HG03064 (cell line): ENCODE data around the gene ZNF813.
"Not testable (repeated sequence)": the region's sequence is repeated elsewhere in the genome, so short reads cannot be mapped to it uniquely, and the experiment has no call there.

Source experiments
- ATAC-seq: cut with Tn5 transposase; IDR thresholded peaks from one replicate; pipeline ENCODE4 v1.9.1; 2021; ENCODE audit warnings: low read depth; ENCODE audit not compliant: unreplicated experiment

ZNF813 gene

GRCh38 chr19:53467485-53468262, at the start of gene ZNF813:
Gene ZNF813, plus strand, starts transcription at chr19:53467733. Its CDS starts 16,090 bp downstream, at chr19:53483823.
- no peak for ATAC-seq

- not testable (repeated sequence) for ATAC-seq
Measured at GRCh38 chr19:53420520-53421315, 46.8 kb upstream of the ZNF813 start.

DNA sequence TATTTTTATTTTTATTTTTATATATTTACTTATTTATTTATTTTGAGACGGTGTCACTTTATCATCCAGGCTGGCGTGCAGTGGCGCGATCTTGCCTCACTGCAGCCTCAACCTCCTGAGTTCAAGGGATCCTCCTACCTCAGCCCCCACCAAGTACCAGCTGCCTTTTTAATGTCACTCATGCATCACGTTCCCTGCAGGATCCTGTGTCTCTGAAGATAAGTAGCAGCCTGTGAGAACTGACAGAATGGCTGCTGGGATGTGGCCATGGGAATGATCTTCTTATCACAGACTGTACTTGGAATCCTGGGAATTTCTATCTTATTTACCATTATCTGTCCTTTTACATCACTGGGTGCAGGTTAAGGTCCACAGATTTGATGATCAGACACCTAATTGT, 45.0 kb upstream of the ZNF813 start:
- no peak for ATAC-seq

- not testable (repeated sequence) for ATAC-seq
Measured at GRCh38 chr19:53423074-53423473, 44.5 kb upstream of the ZNF813 start.

DNA sequence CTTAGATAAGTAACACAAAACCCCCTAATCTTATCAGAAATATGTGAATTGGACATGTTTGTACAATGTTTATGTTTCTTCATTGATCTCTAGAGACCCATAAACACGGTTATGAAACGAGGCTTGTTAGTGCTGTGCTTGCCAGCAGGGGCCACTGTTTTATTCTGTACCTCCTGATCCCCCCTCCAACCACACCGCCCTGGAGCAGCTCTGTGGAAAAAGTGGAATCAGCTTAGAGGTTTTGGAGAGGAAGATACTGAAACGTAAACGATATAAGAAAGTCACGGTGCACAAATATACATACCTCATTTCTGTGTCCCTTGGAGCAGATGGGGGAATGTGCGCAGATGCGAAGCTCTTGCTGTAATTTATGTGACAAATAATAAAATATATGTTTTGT, 43.9 kb upstream of the ZNF813 start:
- not testable (repeated sequence) for ATAC-seq

DNA sequence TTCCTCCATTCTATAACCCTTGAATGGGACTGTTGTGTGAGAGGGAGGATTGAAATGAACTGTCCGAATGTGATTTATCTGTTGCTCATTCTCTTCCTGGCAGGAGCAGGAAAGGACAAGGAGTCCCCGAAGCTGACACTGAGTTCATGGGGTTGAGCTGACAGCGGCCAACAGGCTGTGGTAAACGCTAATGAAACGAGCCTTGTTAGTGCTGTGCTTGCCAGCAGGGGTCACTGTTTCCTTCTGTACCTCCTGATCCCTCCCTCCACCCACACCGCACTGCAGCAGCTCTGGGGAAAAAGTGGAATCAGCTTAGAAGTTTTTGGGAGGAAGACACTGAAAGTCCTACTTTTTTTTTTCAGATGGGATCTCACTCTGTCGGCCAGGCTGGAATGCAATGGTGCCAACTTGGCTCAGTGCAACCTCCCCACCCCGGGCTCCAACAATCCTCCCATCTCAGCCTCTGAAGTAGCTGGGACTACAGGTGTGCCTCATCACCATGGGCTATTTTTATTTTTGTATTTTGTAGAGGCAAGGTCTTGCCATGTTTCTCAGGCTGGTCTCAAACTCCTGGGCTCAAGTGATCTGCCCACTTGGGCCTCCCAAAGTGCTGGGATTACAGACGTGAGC, 42.5 kb upstream of the ZNF813 start:
- ATAC-seq = no peak

DNA sequence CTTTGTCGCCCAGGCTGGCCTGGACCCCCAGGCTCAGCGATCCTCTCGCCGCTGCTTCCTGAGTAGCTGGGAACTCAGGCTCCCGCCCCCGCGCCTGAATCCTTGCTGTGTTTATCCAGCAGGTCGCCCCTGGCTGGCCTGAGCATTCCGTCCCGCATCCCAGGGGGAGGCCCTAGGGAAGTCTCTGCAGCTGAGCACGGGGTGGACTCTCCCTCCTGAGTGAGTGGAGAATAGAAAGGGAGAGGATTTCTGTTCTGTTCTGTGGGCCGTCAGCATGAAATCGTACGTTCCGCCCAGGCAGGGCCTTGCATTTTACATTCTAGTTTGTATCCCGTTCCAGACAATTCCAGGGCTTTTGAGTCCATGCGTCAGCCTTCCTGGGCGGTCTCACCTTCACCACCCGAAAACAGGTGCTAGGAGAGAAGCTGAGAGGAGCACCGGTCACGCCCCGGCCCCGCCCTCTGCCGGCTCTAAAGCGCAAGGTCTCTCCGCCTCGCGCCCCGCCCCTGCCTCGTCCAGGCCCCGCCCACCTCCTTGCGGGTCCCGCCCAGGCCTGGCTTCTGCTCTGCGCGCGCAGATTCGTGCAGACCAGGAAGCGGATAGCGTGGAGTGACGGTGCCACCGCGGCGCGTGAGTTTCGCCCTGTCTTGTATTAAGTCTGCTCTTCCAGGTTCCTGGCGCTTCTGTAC, 36.0 kb upstream of the ZNF813 start, which contains the start of gene ZNF761:
Gene ZNF761 (plus strand): TSS at position 586 of the 689 bp plus-strand sequence. CDS start 15,285 bp downstream, outside the sequence.
- peak; percentile 92 for ATAC-seq

- peak; percentile 23 for ATAC-seq
Measured at GRCh38 chr19:53432088-53432661, 35.4 kb upstream of the ZNF813 start.

DNA sequence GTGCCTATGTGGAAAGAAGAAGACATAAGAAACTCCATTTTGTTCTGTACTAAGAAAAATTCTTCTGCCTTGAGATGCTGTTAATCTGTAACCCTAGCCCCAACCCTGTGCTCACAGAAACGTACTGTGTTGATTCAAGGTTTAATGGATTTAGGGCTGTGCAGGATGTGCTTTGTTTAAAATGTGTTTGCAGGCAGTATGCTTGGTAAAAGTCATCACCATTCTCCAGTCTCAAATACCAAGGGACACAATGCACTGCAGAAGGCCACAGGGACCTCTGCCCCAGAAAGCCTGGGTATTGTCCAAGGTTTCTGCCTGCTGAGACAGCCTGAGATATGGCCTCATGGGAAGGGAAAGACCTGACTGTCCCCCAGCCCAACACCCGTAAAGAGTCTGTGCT, 23.7 kb upstream of the ZNF813 start:
- not testable (repeated sequence) for ATAC-seq

DNA sequence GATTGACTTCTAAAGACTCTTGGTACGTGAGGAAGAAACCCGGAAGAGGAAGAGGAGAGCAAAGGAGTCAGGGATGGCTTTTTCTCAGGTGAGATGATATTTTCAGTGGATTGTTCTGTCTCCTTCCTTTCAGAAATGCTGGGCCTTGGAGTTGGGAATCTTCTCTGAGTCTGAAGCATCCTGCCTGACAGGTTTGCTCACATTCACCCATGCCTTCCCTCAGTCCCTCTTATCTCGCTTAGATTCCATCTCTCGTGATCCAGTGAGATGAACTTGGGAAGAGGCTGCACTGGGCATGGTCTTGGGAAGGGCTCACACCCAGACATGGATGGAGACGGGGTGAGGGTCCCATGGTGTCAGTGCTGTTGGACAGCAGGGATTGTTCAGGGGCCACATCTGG, 20.3 kb upstream of the ZNF813 start:
- ATAC-seq = not testable (repeated sequence)

DNA sequence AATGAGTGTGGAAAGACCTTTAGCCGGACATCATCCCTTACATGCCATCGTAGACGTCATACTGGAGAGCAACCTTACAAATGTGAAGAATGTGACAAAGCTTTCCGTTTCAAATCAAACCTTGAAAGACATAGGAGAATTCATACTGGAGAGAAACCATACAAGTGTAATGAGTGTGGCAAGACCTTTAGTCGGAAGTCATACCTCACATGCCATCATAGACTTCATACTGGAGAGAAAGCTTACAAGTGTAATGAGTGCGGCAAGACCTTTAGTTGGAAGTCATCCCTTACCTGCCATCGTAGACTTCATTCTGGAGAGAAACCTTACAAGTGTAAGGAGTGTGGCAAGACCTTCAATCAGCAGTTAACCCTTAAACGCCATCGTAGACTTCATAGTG, 11.7 kb upstream of the ZNF813 start:
- no peak for ATAC-seq

DNA sequence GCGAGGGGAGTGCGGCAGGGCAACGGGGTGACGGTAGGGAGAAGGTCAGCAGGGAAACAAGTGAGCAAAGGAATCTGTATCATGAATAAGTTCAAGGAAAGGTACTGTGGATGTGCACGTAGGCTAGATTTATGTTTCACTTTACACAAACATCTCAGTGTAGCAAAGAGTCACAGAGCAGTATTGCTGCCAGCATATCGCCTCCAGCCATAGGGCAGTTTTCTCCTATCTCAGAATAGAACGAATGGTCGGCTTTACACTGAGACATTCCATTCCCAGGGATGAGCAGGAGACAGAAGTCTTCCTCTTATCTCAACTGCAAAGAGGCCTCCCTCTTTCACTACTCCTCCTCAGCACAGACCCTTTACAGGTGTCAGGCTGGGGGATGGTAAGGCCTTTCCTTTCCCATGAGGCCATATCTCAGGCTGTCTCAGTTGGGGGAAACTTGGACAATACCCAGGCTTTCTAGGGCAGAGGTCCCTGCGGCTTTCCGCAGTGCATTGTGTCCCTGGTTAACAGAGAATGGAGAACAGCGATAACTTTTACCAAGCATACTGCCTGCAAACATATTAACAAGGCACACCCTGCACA, 7.3 kb upstream of the ZNF813 start:
- not testable (repeated sequence) for ATAC-seq

DNA sequence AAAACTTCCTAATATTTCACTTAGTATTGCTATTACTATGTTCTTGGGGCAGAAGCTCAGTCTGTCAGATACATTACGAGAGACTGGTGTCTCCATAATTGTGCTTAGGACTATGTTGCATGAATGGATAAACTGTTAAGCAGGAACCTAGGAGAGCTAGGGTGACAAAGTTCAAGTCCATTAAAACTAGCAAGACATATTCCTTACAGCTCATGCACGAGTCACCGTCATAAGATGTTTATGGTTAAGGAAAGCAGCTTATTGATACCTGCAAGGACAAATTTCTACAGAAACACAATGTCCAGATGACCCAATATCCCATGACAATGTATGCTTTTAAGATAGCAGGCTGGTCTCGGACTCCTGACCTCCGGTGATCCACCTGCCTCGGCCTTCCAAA, 5.7 kb upstream of the ZNF813 start:
- no peak for ATAC-seq

- ATAC-seq = no peak
Measured at GRCh38 chr19:53462861-53463260, 4.7 kb upstream of the ZNF813 start.

GRCh38 chr19:53463263-53463662, 4.3 kb upstream of the ZNF813 start:
- ATAC-seq = no peak

DNA sequence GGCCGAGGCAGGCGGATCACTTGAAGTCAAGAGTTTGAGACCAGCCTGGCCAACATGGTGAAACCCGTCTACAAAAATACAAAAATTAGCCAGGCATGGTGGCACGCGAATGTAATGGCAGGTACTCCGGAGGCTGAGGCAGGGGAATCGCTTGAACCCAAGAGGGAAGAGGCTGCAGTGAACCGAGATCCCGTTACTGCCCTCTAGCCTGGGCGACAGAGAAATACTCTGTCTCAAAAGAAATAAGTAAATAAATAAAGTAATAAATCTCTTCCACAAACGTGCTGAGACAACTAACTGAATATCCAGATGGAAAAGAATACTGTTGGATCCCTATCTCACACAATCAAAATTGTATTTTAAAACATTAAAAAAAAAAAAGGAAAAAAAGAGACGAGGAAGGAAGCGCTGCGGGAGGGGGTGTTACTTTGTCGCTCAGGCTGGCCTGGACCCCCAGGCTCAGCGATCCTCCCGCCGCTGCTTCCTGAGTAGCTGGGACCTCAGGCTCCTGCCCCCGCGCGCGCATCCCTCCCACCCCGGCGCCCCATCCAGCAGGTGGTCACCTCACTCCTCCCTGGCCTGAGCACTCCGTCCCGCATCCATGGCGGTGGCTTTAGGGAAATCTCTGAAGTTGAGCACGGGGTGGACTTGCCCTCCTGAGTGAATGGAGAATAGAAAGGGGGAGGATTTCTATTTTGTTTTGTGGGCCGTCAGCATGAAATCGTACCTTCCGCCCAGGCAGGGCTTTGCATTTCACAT, 628 bp upstream of the ZNF813 start:
- ATAC-seq = no peak

DNA sequence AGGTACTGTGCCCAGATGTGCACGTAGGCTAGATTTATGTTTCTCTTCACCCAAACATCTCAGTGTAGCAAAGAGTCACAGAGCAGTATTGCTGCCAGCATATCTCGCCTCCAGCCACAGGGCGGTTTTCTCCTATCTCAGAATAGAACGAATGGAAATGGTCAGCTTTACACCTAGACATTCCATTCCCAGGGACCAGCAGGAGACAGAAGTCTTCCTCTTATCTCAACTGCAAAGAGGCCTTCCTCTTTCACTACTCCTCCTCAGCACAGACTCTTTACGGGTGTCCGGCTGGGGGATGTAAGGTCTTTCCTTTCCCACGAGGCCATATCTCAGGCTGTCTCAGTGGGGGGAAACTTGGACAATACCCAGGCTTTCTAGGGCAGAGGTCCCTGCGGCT, 1.1 kb downstream of the ZNF813 start:
- ATAC-seq = not testable (repeated sequence)

GRCh38 chr19:53471916-53472315, 4.4 kb downstream of the ZNF813 start:
- no peak for ATAC-seq

- not testable (repeated sequence) for ATAC-seq
Measured at GRCh38 chr19:53474832-53475231, 7.3 kb downstream of the ZNF813 start.
